H4 (cell line): ENCODE results near the gene RXRA. TPM values are rescaled to one million over a fixed set of nuclear protein-coding genes. Genes with fewer than 3 reads are reported as not detected.

Source experiments
- DNase-seq: peaks from one replicate; pipeline ENCODE4 v3.0.0-alpha.2; 2015; ENCODE audit warnings: low spot score
- total RNA-seq: library from RNA; depleted of rRNA; stranded (reverse); fragments of >200 nt; shearing (Covaris generic); gene quantifications from 2 replicates; pipeline ENCODE4 v1.2.3, GENCODE V29; 2014

Gene RXRA
- total RNA-seq, 1 experiment from 2014 or later: 11.2 TPM

GRCh38 chr9:134352247-134352933, 26.1 kb downstream of the RXRA start:
- DNase-seq: no peak

GRCh38 chr9:134353539-134353938, 27.3 kb downstream of the RXRA start:
- DNase-seq: no peak

DNA sequence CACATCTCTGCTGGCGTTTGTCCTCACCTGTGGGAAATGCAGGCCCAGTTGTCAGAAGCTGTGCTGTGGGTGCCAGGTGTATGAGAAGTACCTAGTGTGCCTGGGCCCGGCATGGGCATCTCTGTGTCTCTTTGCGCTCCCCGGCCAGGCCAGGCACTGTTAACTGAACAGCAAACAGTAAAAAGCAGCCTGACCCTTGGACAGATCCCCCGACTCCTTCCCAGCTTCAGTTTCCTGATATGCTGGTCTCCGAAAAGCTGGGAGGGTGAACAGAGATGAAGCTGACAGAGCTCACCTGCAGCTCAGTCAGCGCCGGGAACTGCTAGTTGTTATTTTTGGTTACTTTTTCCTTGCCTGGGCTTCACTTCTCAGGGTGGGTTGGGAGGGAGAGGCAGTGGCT, 28.9 kb downstream of the RXRA start:
- DNase-seq: no peak

- no peak for DNase-seq
Measured at GRCh38 chr9:134355561-134356279, 29.5 kb downstream of the RXRA start.

DNA sequence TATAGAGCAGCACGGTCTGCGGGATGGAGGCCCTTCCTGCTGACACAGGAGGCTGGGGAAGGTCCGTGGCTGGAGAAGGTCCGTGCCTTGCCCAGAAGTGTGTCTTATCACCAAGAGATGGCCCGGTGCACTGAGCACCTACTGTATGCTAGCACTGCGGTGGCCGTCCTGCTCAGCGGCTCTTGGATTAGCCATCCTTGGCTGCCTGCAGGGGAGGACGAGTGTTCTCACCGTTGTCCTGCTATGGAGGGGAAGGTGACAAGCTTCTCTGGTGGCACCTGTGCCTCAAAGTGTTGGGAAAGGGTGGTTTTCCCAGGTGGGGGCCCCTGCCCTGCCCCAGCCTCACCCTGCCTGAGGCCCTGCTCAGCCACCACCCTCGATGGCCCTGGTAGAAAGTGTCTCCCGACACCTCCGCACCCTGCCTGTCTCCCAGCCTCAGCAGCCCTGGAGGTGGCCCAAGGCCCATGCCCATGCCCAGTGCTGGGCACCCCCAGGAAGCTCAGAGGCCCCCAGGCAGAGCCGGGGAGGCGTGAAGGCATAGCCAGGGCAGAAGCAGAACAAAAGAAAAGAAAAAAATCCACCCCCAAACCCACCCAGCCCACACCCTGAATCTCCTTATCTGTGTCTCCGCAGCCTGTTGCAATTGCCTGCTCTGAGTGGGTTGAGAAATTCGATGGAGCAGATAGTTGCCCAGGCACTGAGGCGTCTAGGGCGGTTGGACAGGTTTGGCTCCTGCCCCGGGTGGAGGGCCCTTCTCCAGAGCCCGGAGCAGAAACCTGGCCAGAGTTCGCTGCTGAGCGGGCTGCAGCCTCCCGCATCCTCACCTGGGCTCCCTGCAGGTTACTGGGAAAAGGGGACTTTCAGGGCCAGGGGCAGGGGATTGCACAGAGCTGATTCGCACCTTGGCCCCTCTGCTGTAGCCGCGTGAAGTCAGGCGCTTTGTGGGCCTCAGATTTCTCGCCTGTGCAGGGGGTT, 30.5 kb downstream of the RXRA start:
- no peak for DNase-seq

GRCh38 chr9:134357631-134358025, 31.4 kb downstream of the RXRA start:
- no peak for DNase-seq

GRCh38 chr9:134358026-134358661, 31.9 kb downstream of the RXRA start:
- DNase-seq: no peak

GRCh38 chr9:134358662-134359319, 32.5 kb downstream of the RXRA start:
- DNase-seq: peak; percentile 56

GRCh38 chr9:134359493-134360179, 33.4 kb downstream of the RXRA start:
- DNase-seq: no peak

GRCh38 chr9:134360180-134360759, 34.0 kb downstream of the RXRA start:
- no peak for DNase-seq

- peak; percentile 84 for DNase-seq
Measured at GRCh38 chr9:134360897-134361296, 34.6 kb downstream of the RXRA start.

GRCh38 chr9:134361426-134361825, 35.2 kb downstream of the RXRA start:
- DNase-seq: no peak

DNA sequence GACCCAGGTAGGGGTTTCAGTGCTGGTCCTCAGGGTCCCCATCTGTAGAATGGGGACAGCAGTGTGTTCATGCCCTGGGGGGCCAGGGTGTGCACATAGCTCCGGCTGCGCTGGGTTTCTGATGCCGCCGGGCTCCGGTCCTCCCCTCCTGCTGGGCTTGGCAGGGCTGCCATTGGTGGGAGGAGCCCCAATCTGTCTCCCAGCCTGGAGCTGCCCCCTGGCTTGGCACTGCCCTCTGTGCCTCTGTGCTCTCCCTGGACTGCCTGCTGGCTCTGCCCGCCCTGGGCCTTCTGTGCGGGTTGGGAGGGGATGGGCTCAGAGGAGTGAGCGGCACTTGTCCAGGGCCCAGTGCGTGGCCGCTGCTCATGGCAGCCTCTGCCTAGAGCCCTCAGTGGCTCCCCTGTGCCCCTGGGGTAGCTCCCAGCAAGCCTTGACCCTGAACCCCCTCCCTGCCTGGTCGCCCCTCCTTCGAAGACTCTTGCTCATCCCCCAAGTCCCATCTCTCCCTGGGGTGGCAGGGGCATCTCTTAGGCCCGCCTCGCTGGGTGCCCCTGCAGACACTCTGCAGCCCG, 35.7 kb downstream of the RXRA start:
- no peak for DNase-seq

GRCh38 chr9:134363450-134363849, 37.2 kb downstream of the RXRA start:
- DNase-seq: no peak

DNA sequence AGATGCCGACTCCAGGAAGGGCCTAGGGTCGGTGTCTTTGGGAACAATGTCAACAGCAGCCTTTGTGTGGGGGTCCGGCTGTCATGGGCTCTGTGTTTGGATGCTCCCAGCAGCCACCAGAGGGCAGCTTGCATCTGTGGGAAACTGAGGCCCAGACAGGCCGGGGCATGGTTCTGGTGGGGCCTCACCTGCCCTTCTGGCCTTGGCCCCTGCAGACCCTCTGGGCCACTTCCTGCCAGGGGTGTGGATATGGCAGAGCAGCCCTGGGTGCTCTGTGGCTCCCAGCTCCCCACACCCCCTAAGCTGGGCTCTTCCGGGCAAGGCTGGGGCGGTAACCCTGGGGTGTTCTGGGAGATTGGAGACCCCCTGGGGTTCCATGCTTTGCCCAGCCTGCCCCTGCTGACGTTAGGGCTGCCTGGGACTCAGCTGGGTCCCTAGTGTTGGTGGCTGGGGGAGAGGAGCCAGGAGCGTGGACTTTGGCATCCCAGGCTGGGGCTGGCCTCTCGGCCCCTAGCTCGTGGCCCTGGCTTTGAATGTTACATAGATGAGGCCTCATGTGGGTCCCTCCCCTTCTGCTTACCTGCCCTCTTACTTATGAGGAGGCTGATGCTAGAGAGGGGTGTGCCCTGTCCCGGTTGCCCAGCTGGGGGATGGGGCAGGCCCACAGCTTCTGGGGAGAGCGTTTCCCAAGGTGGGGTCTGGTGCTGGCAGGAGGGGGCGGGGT, 38.3 kb downstream of the RXRA start:
- no peak for DNase-seq

DNA sequence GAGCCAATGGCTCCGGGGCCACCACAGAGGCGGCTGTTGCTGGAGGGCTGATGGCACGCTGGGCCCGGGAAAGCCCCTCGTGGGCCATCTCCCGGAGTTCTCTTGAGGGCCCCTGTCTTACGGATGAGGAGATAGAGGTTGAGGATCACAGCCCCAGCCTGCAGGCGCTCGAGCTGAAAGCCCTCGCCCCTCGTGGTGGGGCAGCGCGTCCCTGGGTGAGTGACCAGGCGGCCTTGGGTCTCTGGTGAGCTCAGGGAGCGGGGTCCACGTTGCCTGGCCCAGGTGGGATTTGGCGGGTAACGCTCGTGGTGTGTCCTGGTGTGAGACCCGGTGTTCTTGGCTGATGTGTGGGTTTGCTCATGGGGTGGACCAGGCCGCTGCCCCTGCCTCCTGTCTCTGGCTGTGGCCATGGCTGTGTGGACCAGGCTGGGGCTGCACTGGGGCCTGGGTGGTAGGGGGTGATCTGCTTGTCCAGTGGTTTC, 38.9 kb downstream of the RXRA start:
- no peak for DNase-seq

GRCh38 chr9:134365791-134366222, 39.6 kb downstream of the RXRA start:
- peak; percentile 88 for DNase-seq

- peak; percentile 97 for DNase-seq
Measured at GRCh38 chr9:134366223-134367031, 40.2 kb downstream of the RXRA start.
